HG03045 (cell line): ENCODE data around the gene ZC3H13.
A peak's percentile ranks its signal among the peaks of the same experiment; 100 is the strongest.

Experiments used
- ATAC-seq: cut with Tn5 transposase; IDR thresholded peaks from one replicate; pipeline ENCODE4 v1.9.1; 2021; ENCODE audit warnings: mild to moderate bottlenecking, moderate library complexity; ENCODE audit not compliant: unreplicated experiment

Gene ZC3H13, protein sequence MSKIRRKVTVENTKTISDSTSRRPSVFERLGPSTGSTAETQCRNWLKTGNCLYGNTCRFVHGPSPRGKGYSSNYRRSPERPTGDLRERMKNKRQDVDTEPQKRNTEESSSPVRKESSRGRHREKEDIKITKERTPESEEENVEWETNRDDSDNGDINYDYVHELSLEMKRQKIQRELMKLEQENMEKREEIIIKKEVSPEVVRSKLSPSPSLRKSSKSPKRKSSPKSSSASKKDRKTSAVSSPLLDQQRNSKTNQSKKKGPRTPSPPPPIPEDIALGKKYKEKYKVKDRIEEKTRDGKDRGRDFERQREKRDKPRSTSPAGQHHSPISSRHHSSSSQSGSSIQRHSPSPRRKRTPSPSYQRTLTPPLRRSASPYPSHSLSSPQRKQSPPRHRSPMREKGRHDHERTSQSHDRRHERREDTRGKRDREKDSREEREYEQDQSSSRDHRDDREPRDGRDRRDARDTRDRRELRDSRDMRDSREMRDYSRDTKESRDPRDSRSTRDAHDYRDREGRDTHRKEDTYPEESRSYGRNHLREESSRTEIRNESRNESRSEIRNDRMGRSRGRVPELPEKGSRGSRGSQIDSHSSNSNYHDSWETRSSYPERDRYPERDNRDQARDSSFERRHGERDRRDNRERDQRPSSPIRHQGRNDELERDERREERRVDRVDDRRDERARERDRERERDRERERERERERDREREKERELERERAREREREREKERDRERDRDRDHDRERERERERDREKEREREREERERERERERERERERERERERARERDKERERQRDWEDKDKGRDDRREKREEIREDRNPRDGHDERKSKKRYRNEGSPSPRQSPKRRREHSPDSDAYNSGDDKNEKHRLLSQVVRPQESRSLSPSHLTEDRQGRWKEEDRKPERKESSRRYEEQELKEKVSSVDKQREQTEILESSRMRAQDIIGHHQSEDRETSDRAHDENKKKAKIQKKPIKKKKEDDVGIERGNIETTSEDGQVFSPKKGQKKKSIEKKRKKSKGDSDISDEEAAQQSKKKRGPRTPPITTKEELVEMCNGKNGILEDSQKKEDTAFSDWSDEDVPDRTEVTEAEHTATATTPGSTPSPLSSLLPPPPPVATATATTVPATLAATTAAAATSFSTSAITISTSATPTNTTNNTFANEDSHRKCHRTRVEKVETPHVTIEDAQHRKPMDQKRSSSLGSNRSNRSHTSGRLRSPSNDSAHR (N-terminal part only)

DNA sequence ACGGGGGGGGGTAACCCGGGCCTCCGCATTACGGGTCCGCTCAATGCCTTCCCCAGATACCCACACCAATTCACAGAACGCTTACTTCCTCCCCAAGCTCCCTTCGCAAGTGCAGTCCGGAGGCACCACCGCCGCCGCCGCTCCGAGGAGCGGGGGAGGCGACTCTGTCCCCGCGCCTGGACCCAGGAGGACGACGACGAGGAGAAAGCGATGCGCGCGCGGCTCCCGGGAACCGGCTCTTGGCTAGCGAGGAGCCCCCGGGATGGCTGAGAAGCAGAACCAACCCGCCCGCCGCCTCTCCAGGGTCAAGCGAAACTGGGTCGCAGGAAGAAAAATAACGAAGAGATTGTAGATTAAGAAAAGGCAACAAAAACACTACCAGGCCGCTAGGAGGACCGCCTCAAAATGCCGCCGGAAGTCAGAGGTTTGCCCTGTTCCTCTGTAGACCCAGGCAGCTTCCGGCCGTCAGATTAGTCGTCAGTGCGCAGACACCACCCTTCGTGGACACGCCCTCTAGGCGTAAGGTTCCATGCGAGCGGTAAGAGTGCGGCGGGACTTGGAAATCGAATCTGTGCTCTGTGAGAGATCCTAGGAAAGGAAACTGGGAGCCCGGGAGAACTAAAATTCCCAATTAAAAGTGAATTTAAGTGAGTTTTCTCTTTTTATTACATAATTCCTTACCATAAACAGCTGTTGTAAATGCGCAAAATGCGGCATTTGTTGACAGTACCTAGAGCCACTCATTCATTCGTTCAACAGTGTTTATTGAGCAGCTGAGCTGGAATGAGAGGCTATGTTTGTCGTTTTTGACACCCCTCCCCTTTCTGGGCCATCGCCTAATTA is at the start of gene ZC3H13:
Gene ZC3H13 (minus strand): TSS at position 428 of the 843 bp plus-strand sequence. CDS start 7,239 bp downstream, outside the sequence.
- peak; percentile 100 for ATAC-seq

DNA sequence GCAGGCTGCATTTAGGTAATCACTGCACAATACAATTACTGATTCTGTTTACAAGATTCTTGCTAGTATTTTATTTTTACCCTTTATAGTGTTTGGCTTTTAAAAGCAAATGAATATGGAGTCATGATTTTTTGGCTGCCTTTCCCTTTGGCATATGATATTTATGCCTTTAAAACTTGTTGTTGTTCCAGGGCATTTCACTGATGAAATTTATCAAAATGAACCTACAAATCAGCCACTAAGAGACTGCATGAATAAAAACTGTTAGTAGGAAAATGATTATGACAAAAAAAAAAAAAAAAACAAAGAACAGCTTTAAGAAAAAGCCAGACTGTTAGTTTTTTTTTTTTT is 49.7 kb upstream of the ZC3H13 start:
- no peak for ATAC-seq

DNA sequence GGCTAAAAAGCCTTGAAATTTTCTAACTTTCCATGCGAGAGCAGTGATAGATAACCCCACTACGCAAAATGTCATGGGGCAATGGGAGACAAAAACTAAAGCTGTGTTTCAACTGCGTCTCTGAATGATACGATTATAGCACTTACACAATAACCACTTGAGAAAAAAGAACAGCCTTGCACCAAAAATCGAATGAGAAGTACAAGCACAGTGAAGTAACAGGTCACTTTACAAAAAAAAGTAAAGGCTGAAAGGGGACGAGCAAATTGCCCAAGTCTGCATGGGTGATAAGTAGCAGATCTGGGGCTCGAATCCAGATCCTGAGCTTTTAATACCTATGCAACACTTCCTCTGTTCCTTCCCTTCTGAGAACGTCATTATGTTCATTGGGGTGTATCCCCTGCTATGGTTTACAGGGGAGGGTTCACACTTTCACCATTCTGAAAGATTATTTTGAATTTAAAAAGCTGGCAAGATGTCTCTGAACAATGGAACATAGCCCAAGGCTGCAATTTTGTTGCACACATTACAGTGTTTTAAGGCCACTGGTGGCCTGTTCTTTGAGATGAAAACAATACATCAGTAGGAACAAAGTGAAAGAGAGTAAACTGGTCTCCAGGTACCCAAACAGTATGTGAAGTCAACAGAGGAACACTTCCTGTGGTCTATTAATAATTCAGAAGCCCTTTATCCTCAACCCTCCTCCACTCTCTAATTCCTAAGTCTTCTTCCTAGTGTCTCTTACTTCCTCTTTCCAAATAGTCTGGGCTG is 49.1 kb upstream of the ZC3H13 start:
- no peak for ATAC-seq

DNA sequence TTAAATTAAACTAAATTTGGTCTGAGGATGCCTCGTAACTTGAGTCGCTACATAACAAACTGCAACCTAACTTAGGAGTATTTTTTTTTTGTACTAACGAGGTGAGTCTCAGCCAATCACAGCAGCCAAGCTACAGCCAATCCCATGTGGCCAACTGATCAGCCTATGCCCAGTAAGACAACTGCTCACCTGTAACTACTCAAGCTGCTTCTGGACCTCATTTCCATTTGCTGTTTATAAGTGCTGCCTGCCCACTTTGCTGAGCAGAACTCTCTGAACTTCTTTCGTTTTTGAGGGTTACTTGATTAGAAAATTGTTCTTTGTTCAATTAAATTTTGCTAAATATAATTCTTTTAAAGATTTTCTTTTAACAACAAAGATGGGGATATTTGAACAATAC is 48.5 kb upstream of the ZC3H13 start:
- no peak for ATAC-seq

DNA sequence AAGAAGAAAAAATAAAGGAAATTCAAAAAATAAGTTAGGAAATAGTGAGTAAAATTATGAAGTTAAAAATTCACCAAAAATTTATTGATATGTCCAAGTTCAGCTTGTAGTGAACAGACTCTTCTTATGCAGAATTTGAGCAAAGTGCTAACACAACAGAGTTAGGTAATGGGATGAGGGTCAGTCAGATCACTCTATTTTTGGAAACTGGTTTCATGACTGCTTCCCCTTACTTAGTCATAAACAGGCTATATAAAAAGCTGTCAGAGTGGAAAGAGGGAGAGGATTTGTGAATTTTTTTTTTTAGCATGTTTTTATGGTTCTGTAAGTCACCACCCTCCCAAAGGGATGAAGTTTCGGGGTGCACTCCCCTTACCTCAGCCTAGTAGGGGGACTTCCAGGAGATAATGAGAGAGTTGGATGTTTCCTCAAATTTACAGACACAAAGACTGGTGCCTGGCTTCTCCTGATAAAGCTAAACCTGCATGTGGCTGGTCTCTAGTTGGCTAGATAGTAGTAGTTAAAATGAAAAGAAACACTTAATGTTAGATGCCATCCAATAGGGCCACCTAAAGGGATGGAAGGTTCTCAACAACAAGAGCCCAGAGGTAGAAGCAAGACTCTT is 47.8 kb upstream of the ZC3H13 start:
- ATAC-seq: no peak

DNA sequence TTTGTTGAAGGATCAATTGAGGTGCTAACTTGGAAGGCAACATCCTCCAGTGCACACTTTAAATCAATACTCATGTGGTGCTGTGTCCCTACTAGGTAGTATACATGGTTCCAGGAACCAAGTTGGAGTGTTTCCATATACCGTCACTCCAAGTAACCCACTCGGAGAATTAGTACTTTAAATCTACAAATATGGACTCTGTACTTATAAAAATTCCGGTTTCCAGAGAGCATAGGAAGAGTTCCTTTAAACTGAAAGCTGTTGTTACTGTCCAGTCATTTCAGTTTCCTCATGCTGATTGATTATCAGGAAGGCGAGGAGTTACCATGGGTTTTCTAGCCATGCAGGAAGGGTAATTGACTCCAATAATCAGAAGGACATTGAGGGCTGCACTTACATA is 45.1 kb upstream of the ZC3H13 start:
- no peak for ATAC-seq

DNA sequence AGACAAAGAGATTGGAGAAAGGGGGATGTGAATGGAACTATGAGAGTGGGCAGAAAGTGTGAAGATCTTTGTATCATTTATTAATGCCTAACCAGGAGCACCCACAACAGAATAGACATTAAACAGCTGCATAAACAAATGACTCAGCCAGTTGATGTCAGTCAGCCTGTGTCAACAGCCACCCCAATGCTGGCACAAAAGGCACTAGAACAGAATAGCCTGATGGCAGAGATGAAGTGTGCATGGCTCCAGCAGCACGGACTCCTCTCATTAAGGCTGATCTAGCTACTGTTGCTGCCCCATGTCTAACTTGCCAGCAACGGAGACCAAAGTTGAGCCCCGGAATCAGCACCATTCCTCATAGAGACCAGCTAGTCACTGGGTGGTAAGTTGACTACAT is 44.5 kb upstream of the ZC3H13 start:
- ATAC-seq: no peak

DNA sequence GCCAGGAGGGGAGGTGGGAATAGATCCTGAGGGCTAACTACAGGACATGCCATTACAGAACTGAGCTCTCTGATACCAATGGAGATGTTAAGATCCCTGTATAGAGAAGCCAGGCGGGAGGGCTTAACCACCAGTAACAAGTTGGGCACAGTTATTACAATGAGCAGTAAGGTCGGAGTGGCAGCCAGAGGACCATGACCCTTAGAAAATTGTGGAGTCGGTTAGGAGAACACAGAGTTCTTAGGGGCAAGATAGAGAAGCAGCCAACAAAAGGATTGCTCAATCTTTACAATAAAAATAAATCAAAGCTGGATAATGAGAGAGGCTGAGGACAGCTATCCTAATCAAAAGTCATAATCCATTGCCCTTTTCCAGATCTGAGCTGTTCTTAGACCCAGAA is 41.9 kb upstream of the ZC3H13 start:
- ATAC-seq: no peak

DNA sequence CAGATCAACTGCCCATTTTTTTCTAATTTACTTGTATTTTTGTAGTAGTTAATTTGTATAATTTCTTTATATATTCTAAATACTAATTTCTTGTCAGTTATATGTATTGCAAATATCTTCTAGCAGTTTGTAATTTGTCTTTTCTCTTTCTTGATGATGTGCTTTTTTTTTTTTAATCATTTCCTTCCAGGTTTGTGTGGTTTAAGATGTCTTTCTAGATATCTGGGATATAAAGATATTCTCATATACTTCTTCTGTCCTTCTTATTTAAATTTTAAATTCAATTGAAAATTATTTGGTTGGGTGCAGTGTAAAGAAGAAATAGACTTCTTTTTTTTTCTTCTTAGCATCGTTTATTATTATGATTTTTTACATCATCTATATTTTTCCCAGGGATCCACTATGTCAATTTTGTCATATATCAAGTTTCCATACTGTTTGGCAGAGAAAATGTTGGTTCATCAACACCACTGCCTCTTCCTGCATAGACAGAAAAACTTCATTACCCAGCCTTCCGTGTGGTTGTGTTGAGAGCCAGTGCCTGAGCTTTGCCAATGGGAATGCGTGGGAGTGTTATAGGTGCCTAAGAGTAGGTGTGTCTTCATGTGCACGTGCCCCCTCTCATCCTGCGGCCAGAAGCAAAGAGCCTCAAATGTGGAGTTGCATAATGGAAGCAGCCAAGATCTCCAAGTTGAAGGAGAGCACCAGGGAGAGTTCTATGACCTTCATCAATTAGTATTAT is 36.4 kb upstream of the ZC3H13 start:
- ATAC-seq: no peak

DNA sequence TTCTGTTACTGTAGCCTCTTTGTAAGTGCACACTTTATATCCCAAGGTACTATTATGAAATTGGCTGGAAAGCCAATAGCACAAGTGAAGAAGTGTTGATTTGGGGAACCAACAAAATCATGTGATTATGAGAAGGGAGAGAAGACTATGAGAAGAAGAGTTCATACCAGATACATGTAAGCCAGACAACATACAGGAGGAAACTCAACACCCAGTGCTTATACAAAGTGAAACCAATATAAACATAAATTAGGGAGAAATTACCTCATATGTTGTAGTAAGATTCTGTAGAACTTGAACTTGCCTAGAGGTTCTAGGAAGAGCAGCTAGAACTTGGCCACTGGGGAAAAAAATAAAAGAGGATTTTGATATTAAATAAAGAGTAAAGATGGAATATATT is 34.9 kb upstream of the ZC3H13 start:
- ATAC-seq: no peak

DNA sequence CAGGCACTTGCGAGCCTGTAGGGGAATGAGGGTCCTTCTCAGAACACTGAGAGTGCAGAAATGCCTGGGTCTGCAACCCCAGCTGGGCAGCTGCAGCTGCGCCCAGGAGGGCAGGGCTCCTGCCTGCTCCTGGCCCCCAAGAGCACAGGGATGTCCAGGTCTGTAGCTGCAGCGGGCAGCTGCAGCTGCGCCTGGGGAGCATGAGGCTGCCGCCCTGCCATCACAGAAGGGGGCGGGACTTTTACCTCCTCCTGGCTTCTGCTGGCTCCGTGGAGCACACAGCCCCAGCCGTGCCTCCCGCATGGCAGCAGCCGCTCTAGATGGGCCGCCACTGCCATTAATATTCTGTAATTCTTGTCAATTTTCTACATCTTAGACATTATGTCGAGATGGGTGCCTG is 34.4 kb upstream of the ZC3H13 start:
- ATAC-seq: no peak

DNA sequence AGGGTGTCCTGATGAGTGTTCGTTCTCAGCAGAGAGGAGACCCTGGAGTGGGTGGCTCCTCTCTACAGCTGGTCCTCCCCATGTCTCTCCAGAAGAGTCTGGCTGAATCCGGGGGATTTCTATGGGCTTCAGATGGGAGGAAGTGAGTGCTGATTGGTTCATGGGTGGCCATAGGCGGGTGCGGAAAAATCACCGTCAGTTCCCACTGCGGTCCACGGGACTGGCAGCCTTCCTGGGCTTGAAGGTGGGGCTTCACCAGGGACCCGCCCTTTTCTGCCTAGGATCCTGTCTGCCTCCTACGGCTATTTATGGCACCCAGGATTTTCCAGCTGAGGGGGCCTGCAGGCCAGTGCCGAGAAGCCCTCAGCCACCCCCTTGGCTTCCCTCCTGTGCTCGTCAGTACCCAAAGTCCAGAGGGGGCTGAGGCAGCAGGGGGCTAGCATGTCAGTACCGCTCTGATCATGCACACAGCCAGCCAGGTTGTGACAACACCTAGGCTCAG is 33.9 kb upstream of the ZC3H13 start:
- ATAC-seq: no peak

DNA sequence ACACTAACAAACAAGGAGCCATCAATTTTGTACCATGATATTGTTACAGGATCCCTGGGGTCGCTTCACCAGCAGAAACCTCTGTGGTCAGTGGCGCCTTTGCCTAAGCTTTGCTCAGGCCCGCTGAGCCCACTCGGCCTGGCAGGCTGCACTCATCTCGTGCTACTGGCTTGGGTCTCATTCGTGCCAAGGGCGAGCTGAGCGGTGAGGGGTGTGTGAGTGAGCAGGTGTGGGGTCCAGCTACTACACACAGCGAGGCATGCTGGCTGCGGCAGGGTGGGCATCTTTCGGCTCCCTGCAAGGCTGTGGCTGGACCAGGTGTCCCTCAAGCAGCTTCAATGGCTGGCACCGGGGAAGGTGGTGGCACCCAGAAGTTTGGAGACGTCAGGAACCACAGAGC is 33.2 kb upstream of the ZC3H13 start:
- ATAC-seq: no peak

DNA sequence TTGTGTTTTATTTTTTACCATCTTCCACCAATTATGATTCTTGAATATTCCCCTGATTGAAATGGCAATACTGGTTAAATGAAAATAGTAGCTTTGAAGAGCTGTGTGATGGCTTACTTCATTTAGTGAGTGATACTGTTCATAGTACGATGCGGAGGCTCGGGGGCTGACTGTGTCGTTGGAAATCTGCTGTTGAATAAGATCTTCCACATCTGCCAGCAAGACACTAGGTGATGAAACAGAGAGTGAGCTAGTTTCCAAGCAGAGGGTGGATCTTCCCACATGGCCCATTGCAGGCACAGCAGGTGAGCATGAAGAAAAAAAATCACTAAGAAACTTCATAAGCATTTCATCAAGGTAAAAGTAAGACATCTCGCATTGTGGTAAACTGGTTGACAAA is 29.8 kb upstream of the ZC3H13 start:
- ATAC-seq: no peak

DNA sequence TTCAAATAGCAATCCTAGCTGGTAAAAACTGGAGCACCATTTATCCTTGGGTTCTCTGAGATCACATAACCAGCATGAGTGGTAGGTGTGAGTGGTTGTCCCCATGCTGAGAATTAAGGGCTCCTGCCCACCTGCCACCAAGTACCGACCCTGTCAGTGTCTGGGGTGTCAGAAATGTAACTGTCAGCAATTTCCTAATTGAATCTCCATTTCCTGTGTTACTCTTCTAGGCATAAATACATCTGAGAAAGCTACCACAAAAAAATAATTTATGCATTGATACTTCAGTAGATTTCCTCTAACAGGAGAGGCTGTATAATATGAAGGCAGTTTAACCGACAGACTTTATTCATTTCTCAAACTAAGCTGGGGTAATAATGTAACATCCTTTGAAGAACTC is 27.2 kb upstream of the ZC3H13 start:
- ATAC-seq: no peak

DNA sequence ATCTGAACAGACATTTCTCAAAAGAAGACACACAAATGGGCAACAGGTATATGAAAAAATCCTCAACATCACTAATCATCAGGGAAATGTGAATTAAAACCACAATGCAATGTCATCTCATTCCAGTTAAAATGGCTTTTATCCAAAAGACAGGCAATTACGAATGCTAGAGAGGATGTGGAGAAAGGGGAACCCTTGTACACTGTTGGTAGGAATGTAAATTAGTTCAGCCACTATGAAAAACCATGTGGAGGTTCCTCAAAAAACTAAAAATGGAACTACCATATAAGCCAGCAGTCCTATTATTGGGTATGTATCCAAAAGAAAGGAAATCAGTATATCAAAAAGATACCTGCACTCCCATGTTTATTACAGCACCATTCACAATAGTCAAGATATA is 24.7 kb upstream of the ZC3H13 start:
- ATAC-seq: no peak

DNA sequence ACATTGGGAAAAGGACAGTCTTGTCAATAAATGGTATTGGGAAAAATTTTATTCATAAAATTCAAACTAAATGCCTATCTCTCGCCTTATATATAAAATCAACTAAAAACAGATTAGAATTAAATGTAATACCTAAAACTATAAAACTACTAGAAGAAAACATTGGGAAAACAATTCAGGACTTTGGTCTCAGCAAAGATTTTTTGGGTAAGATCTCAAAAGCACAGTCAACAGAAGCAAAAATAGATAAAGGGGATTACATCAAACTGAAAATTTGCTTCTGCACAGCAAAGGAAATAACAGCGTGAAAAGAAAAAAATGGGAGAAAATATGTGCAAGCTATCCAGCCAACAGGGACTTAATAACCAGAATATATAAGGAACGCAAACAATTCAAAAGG is 24.3 kb upstream of the ZC3H13 start:
- no peak for ATAC-seq

DNA sequence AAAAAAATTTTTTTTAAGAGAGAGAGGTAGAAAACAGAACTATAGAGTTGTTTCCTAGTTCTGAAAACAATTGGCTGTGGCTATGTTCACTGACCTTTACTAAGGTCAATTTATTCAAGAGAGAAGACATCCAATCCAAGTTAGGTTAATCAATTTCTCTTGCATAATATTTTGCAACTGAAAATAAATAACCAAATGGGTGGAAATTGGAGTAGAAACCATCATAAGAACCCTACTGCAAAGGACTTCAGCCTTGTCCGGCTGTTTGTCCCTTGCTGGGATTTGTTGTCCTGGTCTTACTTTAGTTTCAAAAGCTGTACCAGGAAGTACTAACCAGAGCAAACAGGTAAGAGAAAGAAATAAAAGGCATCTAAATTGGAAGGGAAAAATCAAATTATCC is 23.3 kb upstream of the ZC3H13 start:
- no peak for ATAC-seq
